HepG2 (cell line): ENCODE measurements around the gene IL32. TPM values are rescaled to one million over a fixed set of nuclear protein-coding genes. Genes with fewer than 3 reads are reported as not detected.

Source experiments
- ATAD3A ChIP-seq: sonication (generic); formaldehyde crosslinking; IDR thresholded peaks from 2 replicates; pipeline ENCODE4 v1.4.0; 2020; ENCODE audit warnings: missing genetic modification reagents
- LCORL ChIP-seq, 2 experiments: fragments of 450-650 bp in 1 of 2; sonication (generic) in 1 of 2; formaldehyde crosslinking in 1 of 2; IDR thresholded peaks; 2 replicates each; pipeline versions ENCODE4 v1.5.0 to v1.6.1; 2017 to 2020; ENCODE audit warnings: antibody characterized with exemption in 1 of 2, missing genetic modification reagents in 1 of 2
- PHF21A ChIP-seq: sonication (generic); formaldehyde crosslinking; IDR thresholded peaks from 2 replicates; pipeline ENCODE4 v1.5.0; 2020; ENCODE audit warnings: mild to moderate bottlenecking, missing genetic modification reagents
- POLR2AphosphoS2 ChIP-seq: IDR thresholded peaks from 2 replicates; pipeline ENCODE4 v1.6.1; 2011; ENCODE audit warnings: low read depth, low read length, improper control_type of control experiment
- THYN1 ChIP-seq: sonication (generic); formaldehyde crosslinking; IDR thresholded peaks from 2 replicates; pipeline ENCODE4 v1.8.1; 2023; ENCODE audit warnings: low read depth, mild to moderate bottlenecking, moderate library complexity, missing genetic modification reagents, borderline replicate concordance
- ZBTB20 ChIP-seq: sonication (generic); formaldehyde crosslinking; IDR thresholded peaks from 2 replicates; pipeline ENCODE4 v1.8.1; 2023; ENCODE audit warnings: missing genetic modification reagents, low read depth, mild to moderate bottlenecking, borderline replicate concordance
- ZFP1 ChIP-seq: IDR thresholded peaks from 2 replicates; pipeline ENCODE4 v1.6.1; 2016
- ZKSCAN1 ChIP-seq: fragments of 150-350 bp; IDR thresholded peaks from 2 replicates; pipeline ENCODE4 v1.6.1; 2014; ENCODE audit warnings: low read length
- ZMAT3 ChIP-seq: sonication (generic); formaldehyde crosslinking; conservative IDR thresholded peaks from 2 replicates; pipeline ENCODE4 v1.7.0; 2021; ENCODE audit warnings: missing genetic modification reagents
- ZNF256 ChIP-seq: sonication (generic); formaldehyde crosslinking; conservative IDR thresholded peaks from 2 replicates; pipeline ENCODE4 v1.4.0; 2020; ENCODE audit warnings: missing genetic modification reagents
- ZNF850 ChIP-seq: sonication (generic); formaldehyde crosslinking; conservative IDR thresholded peaks from 2 replicates; pipeline ENCODE4 v1.9.0; 2021; ENCODE audit warnings: mild to moderate bottlenecking, missing genetic modification reagents
- ZSCAN29 ChIP-seq: sonication (generic); formaldehyde crosslinking; conservative IDR thresholded peaks from 2 replicates; pipeline ENCODE4 v1.4.0; 2020; ENCODE audit warnings: mild to moderate bottlenecking, missing genetic modification reagents
- polyA plus RNA-seq, 8 experiments: library from polyadenylated mRNA; depleted of rRNA in 3 of 8; stranded (reverse) in 7 of 8; unstranded in 1 of 8; fragments of >200 nt; fragmentation: Illumina TruSeq in 4 of 8; extraction: Trizol in 4 of 8; gene quantifications; 2 replicates each; pipeline versions ENCODE4 v1.2.1 to v1.2.3, GENCODE V29; 2011 to 2016; ENCODE audit warnings: low read depth in 4 of 8, missing spikeins in 1 of 8, mixed read lengths in 1 of 8; ENCODE audit not compliant: insufficient read depth in 1 of 8
- total RNA-seq, 5 experiments: library from RNA; depleted of rRNA; stranded (reverse); fragments of >200 nt; fragmentation: Illumina TruSeq; extraction: Trizol; gene quantifications; 2 replicates each; pipeline ENCODE4 v1.2.3, GENCODE V29; 2016; ENCODE audit warnings: low read depth in 1 of 5
- TF ChIP-seq, protein P1 (sequence below): sonication (generic); formaldehyde crosslinking; IDR thresholded peaks from 2 replicates; pipeline ENCODE4 v1.8.0; 2022; ENCODE audit warnings: missing genetic modification reagents, low read depth, mild to moderate bottlenecking, borderline replicate concordance
- TF ChIP-seq, protein P2 (sequence below): sonication (generic); formaldehyde crosslinking; IDR thresholded peaks from 2 replicates; pipeline ENCODE4 v1.5.1; 2020; ENCODE audit warnings: mild to moderate bottlenecking, missing genetic modification reagents
- TF ChIP-seq, protein P3 (sequence below), 2 experiments: fragments of 450-650 bp in 1 of 2; sonication (generic) in 1 of 2; formaldehyde crosslinking; IDR thresholded peaks; 2 replicates each; pipeline versions ENCODE4 v1.5.0 to v1.8.0; 2020 to 2022; ENCODE audit warnings: mild to moderate bottlenecking in 1 of 2, missing genetic modification reagents in 1 of 2
- TF ChIP-seq, protein P4 (sequence below): sonication (generic); formaldehyde crosslinking; IDR thresholded peaks from 2 replicates; pipeline ENCODE4 v1.4.0; 2020; ENCODE audit warnings: missing genetic modification reagents
- TF ChIP-seq, protein P5 (sequence below): IDR thresholded peaks from 2 replicates; pipeline ENCODE4 v1.6.1; 2018; ENCODE audit warnings: missing genetic modification reagents
- TF ChIP-seq, protein P6 (sequence below): sonication (generic); formaldehyde crosslinking; IDR thresholded peaks from 2 replicates; pipeline ENCODE4 v1.8.0; 2023; ENCODE audit warnings: mild to moderate bottlenecking, missing genetic modification reagents

IL32 gene
- total and polyA plus RNA-seq, 2 of the 13 experiments (the other 11 are each of a cell fraction or from before 2014, with no cell fraction given) = 115 to 165 TPM

DNA sequence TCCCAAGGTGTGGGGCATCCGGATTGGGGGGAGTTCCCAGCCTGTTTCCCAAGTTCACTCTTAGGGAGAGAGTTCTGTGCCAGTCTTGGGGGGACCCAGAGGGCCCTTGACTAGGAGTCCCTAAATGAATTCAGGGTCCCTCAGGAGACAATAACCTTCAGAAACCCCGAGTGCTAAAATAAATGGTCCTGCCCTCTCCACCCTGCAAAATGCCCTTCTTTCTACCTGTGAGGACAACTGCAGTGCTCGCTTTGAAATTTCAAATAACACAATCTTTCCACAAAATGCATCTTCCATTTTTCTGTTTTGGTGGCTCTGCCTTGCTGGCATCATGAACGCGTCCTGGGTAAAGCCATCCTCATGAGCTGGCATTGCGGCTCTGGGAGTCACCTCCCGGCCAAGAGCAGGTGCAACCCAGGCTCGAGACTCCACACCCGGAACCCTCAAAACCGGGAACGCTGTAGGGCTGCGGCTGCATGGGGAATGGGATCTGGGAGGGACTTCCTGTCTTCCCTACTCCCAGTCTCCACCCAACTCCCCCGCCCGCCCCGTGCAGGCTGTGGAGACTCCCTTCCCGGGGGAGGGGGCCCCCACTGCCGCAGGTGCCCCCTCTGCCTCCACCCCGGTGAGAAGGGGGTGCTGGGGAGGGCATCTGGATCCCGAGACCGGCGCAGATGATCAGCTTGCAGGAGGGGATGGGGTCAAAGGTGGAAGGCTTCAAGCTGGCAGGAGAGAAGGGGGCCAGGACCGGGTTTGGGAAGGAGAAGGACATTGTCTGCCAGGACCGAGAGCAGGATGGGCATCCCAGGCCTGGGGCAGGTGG, 46.8 kb downstream of the IL32 start, which contains the start of gene ZNF205 (continued):
- TF ChIP-seq, protein P1, sequence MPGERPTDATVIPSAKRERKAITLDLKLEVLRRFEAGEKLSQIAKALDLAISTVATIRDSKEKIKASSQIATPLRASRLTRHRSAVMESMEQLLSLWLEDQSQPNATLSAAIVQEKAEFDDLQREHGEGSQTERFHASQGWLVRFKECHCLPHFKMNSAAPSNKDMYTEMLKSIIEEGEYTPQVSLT (CRISPR knock-in tag) = no peak
- no peak for TF ChIP-seq ZNF850
- no peak for TF ChIP-seq POLR2AphosphoS2
- TF ChIP-seq, protein P2, sequence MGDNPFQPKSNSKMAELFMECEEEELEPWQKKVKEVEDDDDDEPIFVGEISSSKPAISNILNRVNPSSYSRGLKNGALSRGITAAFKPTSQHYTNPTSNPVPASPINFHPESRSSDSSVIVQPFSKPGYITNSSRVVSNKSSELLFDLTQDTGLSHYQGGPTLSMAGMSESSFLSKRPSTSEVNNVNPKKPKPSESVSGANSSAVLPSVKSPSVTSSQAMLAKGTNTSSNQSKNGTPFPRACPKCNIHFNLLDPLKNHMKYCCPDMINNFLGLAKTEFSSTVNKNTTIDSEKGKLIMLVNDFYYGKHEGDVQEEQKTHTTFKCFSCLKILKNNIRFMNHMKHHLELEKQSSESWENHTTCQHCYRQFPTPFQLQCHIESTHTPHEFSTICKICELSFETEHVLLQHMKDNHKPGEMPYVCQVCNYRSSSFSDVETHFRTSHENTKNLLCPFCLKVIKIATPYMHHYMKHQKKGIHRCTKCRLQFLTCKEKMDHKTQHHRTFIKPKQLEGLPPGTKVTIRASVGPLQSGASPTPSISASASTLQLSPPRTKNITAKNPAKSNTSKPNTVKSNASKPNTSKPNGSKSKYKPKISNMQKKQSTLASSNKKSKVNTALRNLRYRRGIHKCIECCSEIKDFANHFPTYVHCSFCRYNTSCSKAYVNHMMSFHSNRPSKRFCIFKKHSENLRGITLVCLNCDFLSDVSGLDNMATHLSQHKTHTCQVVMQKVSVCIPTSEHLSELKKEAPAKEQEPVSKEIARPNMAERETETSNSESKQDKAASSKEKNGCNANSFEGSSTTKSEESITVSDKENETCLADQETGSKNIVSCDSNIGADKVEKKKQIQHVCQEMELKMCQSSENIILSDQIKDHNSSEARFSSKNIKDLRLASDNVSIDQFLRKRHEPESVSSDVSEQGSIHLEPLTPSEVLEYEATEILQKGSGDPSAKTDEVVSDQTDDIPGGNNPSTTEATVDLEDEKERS (CRISPR knock-in tag) = peak; percentile 82; the same call in 1 of the 2 replicates
- TF ChIP-seq ZNF256 = peak; percentile 62; the same call in 1 of the 2 replicates
- TF ChIP-seq, protein P3, sequence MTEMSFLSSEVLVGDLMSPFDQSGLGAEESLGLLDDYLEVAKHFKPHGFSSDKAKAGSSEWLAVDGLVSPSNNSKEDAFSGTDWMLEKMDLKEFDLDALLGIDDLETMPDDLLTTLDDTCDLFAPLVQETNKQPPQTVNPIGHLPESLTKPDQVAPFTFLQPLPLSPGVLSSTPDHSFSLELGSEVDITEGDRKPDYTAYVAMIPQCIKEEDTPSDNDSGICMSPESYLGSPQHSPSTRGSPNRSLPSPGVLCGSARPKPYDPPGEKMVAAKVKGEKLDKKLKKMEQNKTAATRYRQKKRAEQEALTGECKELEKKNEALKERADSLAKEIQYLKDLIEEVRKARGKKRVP (CRISPR knock-in tag; IDR thresholded peaks at IDR 0.05) = peak in 1 of 2 experiments; percentile 73; a peak in 2 of 4 replicates
- no peak for TF ChIP-seq ATAD3A (CRISPR knock-in tag)
- peak; percentile 55; the same call in 1 of the 2 replicates for TF ChIP-seq PHF21A (CRISPR knock-in tag)
- TF ChIP-seq ZBTB20 (CRISPR knock-in tag) = peak; percentile 71; the same call in 1 of the 2 replicates
- TF ChIP-seq ZMAT3 (CRISPR knock-in tag) = peak; percentile 44; the same call in 1 of the 2 replicates
- TF ChIP-seq, protein P4, sequence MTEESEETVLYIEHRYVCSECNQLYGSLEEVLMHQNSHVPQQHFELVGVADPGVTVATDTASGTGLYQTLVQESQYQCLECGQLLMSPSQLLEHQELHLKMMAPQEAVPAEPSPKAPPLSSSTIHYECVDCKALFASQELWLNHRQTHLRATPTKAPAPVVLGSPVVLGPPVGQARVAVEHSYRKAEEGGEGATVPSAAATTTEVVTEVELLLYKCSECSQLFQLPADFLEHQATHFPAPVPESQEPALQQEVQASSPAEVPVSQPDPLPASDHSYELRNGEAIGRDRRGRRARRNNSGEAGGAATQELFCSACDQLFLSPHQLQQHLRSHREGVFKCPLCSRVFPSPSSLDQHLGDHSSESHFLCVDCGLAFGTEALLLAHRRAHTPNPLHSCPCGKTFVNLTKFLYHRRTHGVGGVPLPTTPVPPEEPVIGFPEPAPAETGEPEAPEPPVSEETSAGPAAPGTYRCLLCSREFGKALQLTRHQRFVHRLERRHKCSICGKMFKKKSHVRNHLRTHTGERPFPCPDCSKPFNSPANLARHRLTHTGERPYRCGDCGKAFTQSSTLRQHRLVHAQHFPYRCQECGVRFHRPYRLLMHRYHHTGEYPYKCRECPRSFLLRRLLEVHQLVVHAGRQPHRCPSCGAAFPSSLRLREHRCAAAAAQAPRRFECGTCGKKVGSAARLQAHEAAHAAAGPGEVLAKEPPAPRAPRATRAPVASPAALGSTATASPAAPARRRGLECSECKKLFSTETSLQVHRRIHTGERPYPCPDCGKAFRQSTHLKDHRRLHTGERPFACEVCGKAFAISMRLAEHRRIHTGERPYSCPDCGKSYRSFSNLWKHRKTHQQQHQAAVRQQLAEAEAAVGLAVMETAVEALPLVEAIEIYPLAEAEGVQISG (CRISPR knock-in tag) = peak; percentile 95
- TF ChIP-seq ZSCAN29 = peak; percentile 53; the same call in 1 of the 2 replicates
- TF ChIP-seq, protein P5, sequence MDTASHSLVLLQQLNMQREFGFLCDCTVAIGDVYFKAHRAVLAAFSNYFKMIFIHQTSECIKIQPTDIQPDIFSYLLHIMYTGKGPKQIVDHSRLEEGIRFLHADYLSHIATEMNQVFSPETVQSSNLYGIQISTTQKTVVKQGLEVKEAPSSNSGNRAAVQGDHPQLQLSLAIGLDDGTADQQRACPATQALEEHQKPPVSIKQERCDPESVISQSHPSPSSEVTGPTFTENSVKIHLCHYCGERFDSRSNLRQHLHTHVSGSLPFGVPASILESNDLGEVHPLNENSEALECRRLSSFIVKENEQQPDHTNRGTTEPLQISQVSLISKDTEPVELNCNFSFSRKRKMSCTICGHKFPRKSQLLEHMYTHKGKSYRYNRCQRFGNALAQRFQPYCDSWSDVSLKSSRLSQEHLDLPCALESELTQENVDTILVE (CRISPR knock-in tag) = peak; percentile 85; the same call in 1 of the 2 replicates
- no peak for TF ChIP-seq LCORL (IDR thresholded peaks at IDR 0.05)
- 0 out of 2 replicates have a peak, but pooled peaks have one; percentile 42 for TF ChIP-seq LCORL (CRISPR knock-in tag; IDR thresholded peaks at IDR 0.05)
- peak; percentile 63; the same call in 1 of the 2 replicates for TF ChIP-seq ZFP1 (CRISPR knock-in tag)
- no peak for TF ChIP-seq THYN1 (CRISPR knock-in tag)
- no peak for TF ChIP-seq ZKSCAN1
- TF ChIP-seq, protein P6, sequence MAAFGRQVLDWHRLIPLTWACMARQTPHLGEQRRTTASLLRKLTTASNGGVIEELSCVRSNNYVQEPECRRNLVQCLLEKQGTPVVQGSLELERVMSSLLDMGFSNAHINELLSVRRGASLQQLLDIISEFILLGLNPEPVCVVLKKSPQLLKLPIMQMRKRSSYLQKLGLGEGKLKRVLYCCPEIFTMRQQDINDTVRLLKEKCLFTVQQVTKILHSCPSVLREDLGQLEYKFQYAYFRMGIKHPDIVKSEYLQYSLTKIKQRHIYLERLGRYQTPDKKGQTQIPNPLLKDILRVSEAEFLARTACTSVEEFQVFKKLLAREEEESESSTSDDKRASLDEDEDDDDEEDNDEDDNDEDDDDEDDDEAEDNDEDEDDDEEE = peak; percentile 72; the same call in 1 of the 2 replicates
